IMR-90 (cell line): ENCODE measurements around the gene ACAD9. TPM values are rescaled to one million over a fixed set of nuclear protein-coding genes. Genes with fewer than 3 reads are reported as not detected.

ENCODE experiments used
- ATAC-seq: fragments of 200-7000 bp; cut with Tn5 transposase; 2 replicates; pipeline ENCODE4 v1.9.1; 2020; ENCODE audit warnings: low read depth, mild to moderate bottlenecking, moderate library complexity
- BruUV-seq: library from RNA; stranded (reverse); fragments of 400-500 nt; replicated peaks from 2 replicates; lab custom pipeline; 2021; lab: Mats Ljungman, UMichigan
- CTCF ChIA-PET: fragments of 300-600 bp; formaldehyde crosslinking; extraction: SDS; loops from one replicate; lab custom pipeline; 2021; ENCODE audit warnings: antibody characterized with exemption; lab: Yijun Ruan, JAX
- POLR2A ChIA-PET: fragments of 300-600 bp; sonication (Branson Sonifier 250); formaldehyde crosslinking; loops from one replicate; lab custom pipeline; 2022; ENCODE audit warnings: antibody characterized with exemption; ENCODE audit not compliant: unreplicated experiment; lab: Charles Lee
- DNase-seq: peaks from one replicate; pipeline ENCODE4 v3.0.0; 2013
- H2AFZ ChIP-seq: replicated peaks from 2 replicates; pipeline ENCODE3; 2013; ENCODE audit warnings: low read length, mild to moderate bottlenecking; ENCODE audit not compliant: poor library complexity
- H2AK5ac ChIP-seq: 2 replicates; pipeline ENCODE4 v1.6.1; 2013; ENCODE audit warnings: low read depth, low read length, inconsistent platforms
- H2AK9ac ChIP-seq: replicated peaks from 2 replicates; pipeline ENCODE3; 2013; ENCODE audit warnings: mild to moderate bottlenecking, low read depth, low read length, moderate library complexity; ENCODE audit not compliant: poor library complexity
- H2BK120ac ChIP-seq: 2 replicates; pipeline ENCODE4 v1.6.1; 2013; ENCODE audit warnings: low read depth, low read length, inconsistent platforms
- H2BK15ac ChIP-seq: 3 replicates; pipeline ENCODE4 v1.6.1; 2013; ENCODE audit warnings: low read depth, low read length, inconsistent platforms
- H2BK20ac ChIP-seq: 2 replicates; pipeline ENCODE4 v1.6.1; 2013; ENCODE audit warnings: low read depth, mild to moderate bottlenecking, inconsistent platforms, low read length, moderate library complexity
- H2BK5ac ChIP-seq: 2 replicates; pipeline ENCODE4 v1.6.1; 2013; ENCODE audit warnings: mild to moderate bottlenecking, low read depth, low read length, inconsistent platforms; ENCODE audit not compliant: poor library complexity, severe bottlenecking
- H3K14ac ChIP-seq: replicated peaks from 2 replicates; pipeline ENCODE4 v1.6.1; 2013; ENCODE audit warnings: low read depth, low read length, inconsistent platforms
- H3K18ac ChIP-seq: 2 replicates; pipeline ENCODE4 v1.6.1; 2013; ENCODE audit warnings: low read depth, low read length, control low read depth
- H3K23ac ChIP-seq: 2 replicates; pipeline ENCODE4 v1.6.1; 2013; ENCODE audit warnings: low read depth, low read length, inconsistent platforms
- H3K27ac ChIP-seq: 2 replicates; pipeline ENCODE4 v1.5.1; 2013; ENCODE audit warnings: mild to moderate bottlenecking, control low read depth, low read length; ENCODE audit not compliant: insufficient read depth
- H3K27me3 ChIP-seq: 2 replicates; pipeline ENCODE4 v1.6.1; 2013; ENCODE audit warnings: low read length; ENCODE audit not compliant: control insufficient read depth, insufficient read depth
- H3K36me3 ChIP-seq: 2 replicates; pipeline ENCODE4 v1.6.1; 2013; ENCODE audit warnings: low read length, mixed read lengths; ENCODE audit not compliant: control insufficient read depth, insufficient read depth
- H3K4ac ChIP-seq: 2 replicates; pipeline ENCODE4 v1.6.1; 2013; ENCODE audit warnings: low read depth, low read length, inconsistent platforms
- H3K4me1 ChIP-seq: 2 replicates; pipeline ENCODE4 v1.6.1; 2013; ENCODE audit warnings: low read length, mixed read lengths; ENCODE audit not compliant: control insufficient read depth, insufficient read depth
- H3K4me2 ChIP-seq: 2 replicates; pipeline ENCODE4 v1.6.1; 2013; ENCODE audit warnings: low read depth, mild to moderate bottlenecking, control low read depth, low read length, moderate library complexity
- H3K4me3 ChIP-seq: 2 replicates; pipeline ENCODE4 v1.5.1; 2013; ENCODE audit warnings: low read depth, mild to moderate bottlenecking, control low read depth, low read length, moderate library complexity; ENCODE audit not compliant: insufficient read depth
- H3K56ac ChIP-seq: 2 replicates; pipeline ENCODE4 v1.6.1; 2013; ENCODE audit warnings: low read length, inconsistent platforms; ENCODE audit not compliant: insufficient read depth; ENCODE audit errors: extremely low read depth
- H3K79me1 ChIP-seq, 2 experiments: 2 replicates each; pipeline ENCODE4 v1.6.1; 2013; ENCODE audit warnings: low read length in 2 of 2, inconsistent platforms in 1 of 2, low read depth in 1 of 2
- H3K9ac ChIP-seq: 2 replicates; pipeline ENCODE4 v1.6.1; 2013; ENCODE audit warnings: low read depth, low read length, control low read depth
- H3K9me1 ChIP-seq: 2 replicates; pipeline ENCODE4 v1.6.1; 2013; ENCODE audit warnings: low read length, inconsistent platforms; ENCODE audit not compliant: insufficient read depth
- H3K9me3 ChIP-seq: 2 replicates; pipeline ENCODE4 v1.6.1; 2013; ENCODE audit warnings: low read length; ENCODE audit not compliant: control insufficient read depth, insufficient read depth
- H4K20me1 ChIP-seq: 2 replicates; pipeline ENCODE4 v1.6.1; 2013; ENCODE audit warnings: low read length, inconsistent platforms; ENCODE audit not compliant: insufficient read depth
- H4K5ac ChIP-seq: 2 replicates; pipeline ENCODE4 v1.6.1; 2013; ENCODE audit warnings: mild to moderate bottlenecking, low read depth, low read length, control low read depth
- H4K8ac ChIP-seq, 2 experiments: 2 replicates each; pipeline ENCODE4 v1.6.1; 2013; ENCODE audit warnings: low read depth in 2 of 2, low read length in 2 of 2, control low read depth in 1 of 2, inconsistent platforms in 1 of 2
- H4K91ac ChIP-seq: 2 replicates; pipeline ENCODE4 v1.6.1; 2013; ENCODE audit warnings: low read depth, low read length, inconsistent platforms; ENCODE audit not compliant: insufficient read depth
- MAFK ChIP-seq: IDR thresholded peaks from 2 replicates; pipeline ENCODE4 v1.6.1; 2012; ENCODE audit warnings: low read depth, low read length, improper control_type of control experiment
- POLR2A ChIP-seq: IDR thresholded peaks from 2 replicates; pipeline ENCODE4 v1.6.1; 2012; ENCODE audit warnings: mild to moderate bottlenecking, low read depth, low read length
- WGBS, 2 experiments: methylation state at CpG; one replicate each; pipeline versions ENCODE4 v1.1.5 to v1.1.7; 2013; ENCODE audit warnings: missing lambda C conversion rate in 2 of 2; ENCODE audit not compliant: insufficient read length in 1 of 2; ENCODE audit errors: extremely low coverage in 2 of 2; 5-methylcytosine and 5-hydroxymethylcytosine counted together
- dilution Hi-C: fragments of 300-500 bp; cut with HindIII; formaldehyde crosslinking; loops from one replicate; pipeline ENCODE4 v1.14.3; 2018; ENCODE audit warnings: low sequenced_read_pairs; ENCODE audit not compliant: unreplicated experiment
- in situ Hi-C: fragments of 300-500 bp; cut with MboI; formaldehyde crosslinking; loops from 3 replicates; pipeline ENCODE4 v1.14.3; 2019; ENCODE audit warnings: low sequenced_read_pairs, inconsistent platforms, mixed read lengths
- intact Hi-C: fragments of 100-400 bp; cut with micrococcal nuclease; formaldehyde crosslinking; loops from 2 replicates; pipeline ENCODE4 v1.10.0; 2022
- polyA plus RNA-seq, 3 experiments: library from polyadenylated mRNA; depleted of rRNA; stranded (reverse); fragments of >200 nt; gene quantifications; 2 replicates each; pipeline ENCODE4 v1.2.3, GENCODE V29; 2012; ENCODE audit warnings: low replicate concordance in 1 of 3
- total RNA-seq: library from RNA; depleted of rRNA; stranded (reverse); fragments of >200 nt; gene quantifications from 2 replicates; pipeline ENCODE4 v1.2.3, GENCODE V29; 2012

ACAD9 gene
- total and polyA plus RNA-seq, 2 of the 4 experiments (the other 2 are of a cell fraction) = 31.2 to 41.3 TPM

DNA sequence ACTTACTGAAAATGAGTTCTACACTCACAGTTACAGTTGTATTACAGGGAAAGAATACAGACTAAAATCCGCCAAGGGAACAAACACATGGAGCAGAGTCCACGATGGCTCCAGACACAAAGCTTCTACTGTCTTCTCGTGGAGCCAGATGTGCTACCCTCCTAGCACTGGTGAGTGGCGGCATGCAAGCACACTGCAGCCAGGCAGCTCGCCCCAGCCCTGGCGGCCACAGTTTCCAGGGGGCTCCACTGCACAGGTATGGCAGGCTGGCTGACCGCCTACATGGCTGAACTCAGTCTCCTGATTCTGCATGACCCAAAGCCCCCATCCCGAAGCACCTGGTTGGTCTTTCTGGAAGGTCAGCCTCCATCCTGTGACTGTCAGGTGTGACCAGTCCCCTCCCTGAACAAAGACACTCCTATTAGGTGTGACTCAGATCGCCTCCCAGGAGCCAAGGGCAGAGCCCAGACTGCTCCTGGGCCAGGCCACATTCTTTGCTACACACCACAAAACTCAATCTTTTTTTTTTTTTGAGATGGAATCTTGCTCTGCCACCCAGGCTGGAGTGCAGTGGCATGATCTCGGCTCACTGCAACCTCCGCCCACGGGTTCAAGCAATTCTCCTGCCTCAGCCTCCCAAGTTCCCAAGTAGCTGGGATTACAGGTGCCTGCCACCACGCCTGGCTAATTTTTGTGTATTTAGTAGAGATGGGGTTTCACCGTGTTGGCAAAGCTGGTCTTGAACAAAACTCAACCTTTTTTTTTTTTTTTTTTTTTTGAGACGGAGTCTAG lies 62.9 kb downstream of the ACAD9 start:
- H3K27me3 ChIP-seq = peaks cover 29% of the 10 kb centered on the region

More for the DNA sequence above, 62.9 kb downstream of the ACAD9 start:
- Histone ChIP-seq H2AK5ac (no peak overlapping the region), H2AK9ac (peak overlapping the region; percentile 42), H4K20me1 (no peaks in the 10 kb centered on the region; the same call in 1 of the 2 replicates), H3K18ac (no peak overlapping the region), H2BK15ac (no peak overlapping the region), H2BK5ac (no peak overlapping the region), H3K56ac (no peak overlapping the region), H3K9ac (no peak overlapping the region), H4K8ac (no peak overlapping the region), H3K14ac (no peak overlapping the region), H3K27ac (no peak overlapping the region), H3K23ac (no peak overlapping the region), H4K91ac (no peak overlapping the region), H2BK20ac (no peak overlapping the region), H2BK120ac (no peak overlapping the region), H4K5ac (no peak overlapping the region), H3K4ac (no peak overlapping the region), H3K79me1 (no peaks in the 10 kb centered on the region), H2AFZ (no peak overlapping the region), H3K4me2 (no peak overlapping the region), H3K9me3 (no peaks in the 10 kb centered on the region), H3K4me1 (peaks cover 1% of the 10 kb centered on the region; the same call in 1 of the 2 replicates), H3K9me1 (no peaks in the 10 kb centered on the region), H3K36me3 (no peaks in the 10 kb centered on the region), H3K4me3 (no peak overlapping the region)
- no TSS peak for BruUV-seq
- in situ Hi-C loops = no loop called here
- ChIA-PET CTCF (no interaction called here), POLR2A (interaction anchor here (0.6 kb wide), 1 partner anchor 57 kb away, joined by 6 read pairs; no protein-coding TSS in a partner anchor)
- dilution Hi-C loops = no loop called here
- ATAC-seq = no peak
- 40% methylated on average over 1 of the region's 15 CpGs; no CpG with 5 or more reads in 1 of the 2 experiments for WGBS, 2 experiments
- no peak for DNase-seq
- no peak for TF ChIP-seq MAFK
- no peak for TF ChIP-seq POLR2A
- intact Hi-C loops = no loop called here
